Vagina (tissue), 2 donors: ENCODE measurements around the gene FAP.

Source experiments
- POLR2A ChIP-seq, 2 donors: fragments of 450-650 bp; IDR thresholded peaks; one replicate each; pipeline ENCODE4 v1.6.1; 2017; ENCODE audit warnings: antibody characterized with exemption in 2 of 2, mild to moderate bottlenecking in 2 of 2, moderate library complexity in 2 of 2
- POLR2AphosphoS5 ChIP-seq, 2 donors: sonication (generic); formaldehyde crosslinking; IDR thresholded peaks; one replicate each; pipeline ENCODE4 v1.9.0; 2017; ENCODE audit warnings: antibody characterized with exemption in 2 of 2, mild to moderate bottlenecking in 2 of 2, low read depth in 1 of 2; ENCODE audit not compliant: insufficient read depth in 1 of 2
- TF ChIP-seq, protein P1 (sequence below), 3 experiments: fragments of 450-650 bp in 2 of 3; fragments of 200-600 bp in 1 of 3; sonication (generic) in 1 of 3; IDR thresholded peaks; one replicate each; pipeline ENCODE4 v1.5.1; 2017 to 2019; ENCODE audit warnings: antibody characterized with exemption in 3 of 3, mild to moderate bottlenecking in 2 of 3, moderate library complexity in 2 of 3

DNA sequence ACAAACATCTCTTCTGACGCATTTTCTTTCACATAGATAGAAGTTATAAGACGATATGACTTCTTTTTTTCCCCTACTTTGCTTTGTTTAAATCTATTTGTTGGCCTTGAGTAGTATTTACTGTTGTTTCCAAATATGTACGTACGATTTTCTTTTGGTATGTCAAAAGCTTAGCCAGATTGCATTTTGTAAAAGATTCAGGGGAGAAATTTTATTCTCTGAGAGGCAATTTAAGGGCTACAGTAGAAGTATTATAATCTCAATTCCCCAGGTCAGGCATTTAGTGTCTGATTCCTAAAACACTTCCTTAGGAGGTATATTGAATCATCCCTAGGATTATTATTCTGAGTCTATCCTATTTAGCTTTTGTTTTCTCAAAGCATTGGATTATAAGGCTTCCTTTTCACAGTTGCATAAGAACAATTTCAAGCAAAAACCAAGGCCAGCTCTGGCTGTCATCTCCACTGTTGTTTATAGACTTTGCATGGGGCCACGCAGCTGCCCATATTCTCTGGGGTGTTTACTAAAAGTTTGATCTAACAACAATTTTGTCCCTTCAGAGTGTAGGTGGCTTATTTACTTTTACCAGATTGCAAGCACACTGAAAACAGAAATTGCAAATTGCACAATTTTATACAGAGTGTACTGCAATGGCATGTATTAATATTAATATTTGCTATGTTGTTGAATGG lies 57.6 kb downstream of the FAP start:
- TF ChIP-seq, protein P1, sequence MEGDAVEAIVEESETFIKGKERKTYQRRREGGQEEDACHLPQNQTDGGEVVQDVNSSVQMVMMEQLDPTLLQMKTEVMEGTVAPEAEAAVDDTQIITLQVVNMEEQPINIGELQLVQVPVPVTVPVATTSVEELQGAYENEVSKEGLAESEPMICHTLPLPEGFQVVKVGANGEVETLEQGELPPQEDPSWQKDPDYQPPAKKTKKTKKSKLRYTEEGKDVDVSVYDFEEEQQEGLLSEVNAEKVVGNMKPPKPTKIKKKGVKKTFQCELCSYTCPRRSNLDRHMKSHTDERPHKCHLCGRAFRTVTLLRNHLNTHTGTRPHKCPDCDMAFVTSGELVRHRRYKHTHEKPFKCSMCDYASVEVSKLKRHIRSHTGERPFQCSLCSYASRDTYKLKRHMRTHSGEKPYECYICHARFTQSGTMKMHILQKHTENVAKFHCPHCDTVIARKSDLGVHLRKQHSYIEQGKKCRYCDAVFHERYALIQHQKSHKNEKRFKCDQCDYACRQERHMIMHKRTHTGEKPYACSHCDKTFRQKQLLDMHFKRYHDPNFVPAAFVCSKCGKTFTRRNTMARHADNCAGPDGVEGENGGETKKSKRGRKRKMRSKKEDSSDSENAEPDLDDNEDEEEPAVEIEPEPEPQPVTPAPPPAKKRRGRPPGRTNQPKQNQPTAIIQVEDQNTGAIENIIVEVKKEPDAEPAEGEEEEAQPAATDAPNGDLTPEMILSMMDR (IDR thresholded peaks at IDR 0.05): no peak
- TF ChIP-seq POLR2A (IDR thresholded peaks at IDR 0.05) (no peak), POLR2AphosphoS5 (IDR thresholded peaks at IDR 0.05; ENCODE audit: insufficient read depth in 1 of 2, low read depth in 1 of 2) (no peak)
